Activated T-cell treated with anti-CD3 and anti-CD28 coated beads, Interleukin-2, amount 50 U/mL, for 48 hours (primary cell): ENCODE results near the gene PDE6H.
A peak's percentile ranks its signal among the peaks of the same experiment; 100 is the strongest.

Experiments
- DNase-seq, 2 experiments: peaks; one replicate each; pipeline ENCODE4 v3.0.0-alpha.2; 2020

The PDE6H gene

DNA sequence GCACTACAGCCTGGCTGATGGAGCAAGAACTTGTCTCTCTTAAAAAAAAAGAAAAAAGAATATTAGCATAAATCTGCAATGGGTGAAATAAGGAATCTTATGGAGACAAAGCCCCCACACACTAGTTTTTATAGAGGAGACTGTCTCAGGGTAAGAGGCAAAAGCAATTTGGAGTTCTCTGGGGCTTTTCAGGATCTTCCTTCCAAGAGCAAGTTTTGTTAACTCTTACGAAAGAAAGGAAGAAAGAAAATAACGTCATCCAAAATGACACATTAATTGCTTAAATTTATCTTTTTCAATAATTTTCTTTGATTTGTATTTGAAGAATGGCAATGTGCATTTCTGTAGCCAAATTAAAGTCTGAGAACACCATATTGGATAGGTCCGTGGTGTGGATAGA, 3.8 kb downstream of the PDE6H start:
- DNase-seq = no peak

DNA sequence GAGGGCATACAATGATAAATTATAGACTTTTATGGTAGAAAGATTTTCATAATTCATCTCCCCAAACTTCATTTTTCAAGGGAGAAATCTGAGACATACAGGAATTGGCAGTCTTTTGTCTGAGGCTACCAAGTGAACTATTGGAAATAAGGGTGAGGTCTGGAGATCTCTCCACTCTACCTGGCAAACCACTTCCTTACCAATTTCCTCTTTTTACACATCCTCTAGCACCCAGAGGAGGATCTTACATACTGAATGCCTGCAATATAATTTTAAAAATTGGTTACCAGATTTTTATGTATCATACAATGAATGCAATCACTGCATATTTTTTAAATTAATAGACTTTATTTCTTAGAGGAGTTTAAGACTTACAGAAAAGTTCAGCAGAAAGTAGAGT, 6.6 kb downstream of the PDE6H start:
- DNase-seq = no peak

DNA sequence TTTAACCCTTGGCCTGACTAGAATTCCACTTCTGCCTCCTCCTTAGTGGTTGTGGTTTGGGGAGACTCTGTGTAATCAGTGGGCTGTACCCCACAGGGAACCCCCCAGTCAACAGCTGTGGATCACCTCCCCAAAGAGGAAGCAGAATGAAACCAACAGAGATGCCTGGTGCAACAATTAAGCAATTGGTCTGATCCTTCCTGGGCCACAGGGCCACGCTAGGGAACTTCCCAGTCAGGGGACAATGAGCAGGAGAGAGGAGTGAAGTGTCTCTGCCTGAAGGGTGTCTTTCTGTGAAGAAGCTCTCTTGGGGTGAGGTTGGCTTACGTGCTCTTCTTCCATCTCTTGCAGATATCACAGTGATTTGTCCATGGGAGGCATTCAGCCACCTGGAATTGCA, 8.2 kb downstream of the PDE6H start:
- DNase-seq = no peak

DNA sequence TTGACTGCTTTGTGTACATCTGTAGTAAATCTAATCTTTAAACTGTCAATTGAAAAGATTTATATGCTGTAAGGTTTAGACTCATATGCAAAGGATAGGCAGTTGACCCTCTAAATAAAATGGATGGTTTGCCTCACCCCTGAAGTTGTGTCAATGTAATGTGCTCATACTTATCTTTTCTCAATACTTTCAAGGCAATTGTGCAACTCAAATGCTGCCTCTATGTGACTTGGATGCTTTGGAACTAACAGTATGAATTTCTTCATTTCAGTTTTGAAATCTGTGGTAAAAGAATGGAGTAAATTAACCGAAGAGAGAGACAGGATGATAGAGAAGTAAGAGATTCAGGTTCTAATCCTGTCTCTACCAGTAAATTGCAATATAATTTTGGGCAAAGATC, 9.7 kb downstream of the PDE6H start:
- DNase-seq = no peak

GRCh38 chr12:14982991-14983390, 10.1 kb downstream of the PDE6H start:
- no peak for DNase-seq

DNA sequence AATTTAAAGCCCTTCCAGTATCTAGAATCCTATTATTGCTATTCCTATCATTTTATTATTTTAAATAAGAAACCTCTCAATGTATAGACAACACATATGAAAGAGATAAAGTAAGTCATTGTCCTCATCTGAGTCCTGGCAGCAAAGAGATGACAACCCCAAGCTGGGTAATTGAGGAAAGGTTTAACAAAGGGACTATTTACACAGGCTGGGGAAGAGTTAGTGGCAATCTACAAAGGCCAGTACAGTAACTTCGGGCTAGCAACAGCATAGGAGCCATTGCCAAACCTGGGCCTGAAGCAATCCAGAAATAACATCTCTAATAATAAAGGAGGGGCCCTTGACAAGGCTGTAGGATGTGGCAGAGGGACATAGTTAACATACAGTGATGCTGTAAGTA, 11.2 kb downstream of the PDE6H start:
- no peak for DNase-seq

DNA sequence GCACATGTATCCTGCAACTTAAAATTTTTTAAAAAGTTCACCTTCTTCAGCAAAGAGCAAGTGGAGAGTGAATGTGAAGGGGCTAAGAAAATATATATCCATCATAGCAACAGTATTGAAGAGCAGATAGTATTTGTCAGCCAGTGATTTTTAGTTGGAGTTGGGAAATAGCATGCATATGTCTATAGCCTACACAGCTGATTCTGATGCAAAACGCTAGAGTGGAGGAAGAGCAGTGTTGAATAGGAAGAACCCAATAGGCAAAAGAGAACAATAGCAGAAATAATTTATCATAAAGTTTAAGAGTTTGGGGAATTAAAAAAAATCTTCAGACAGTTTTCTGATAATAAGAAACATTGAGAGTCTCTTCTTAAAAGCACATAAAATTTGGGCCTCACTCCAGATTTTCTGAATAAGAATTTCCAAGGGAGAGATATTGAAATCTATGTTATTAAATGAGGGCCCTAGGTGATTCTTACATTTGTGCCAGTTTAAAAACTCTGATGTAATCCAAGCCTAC, 12.0 kb downstream of the PDE6H start:
- DNase-seq = no peak

DNA sequence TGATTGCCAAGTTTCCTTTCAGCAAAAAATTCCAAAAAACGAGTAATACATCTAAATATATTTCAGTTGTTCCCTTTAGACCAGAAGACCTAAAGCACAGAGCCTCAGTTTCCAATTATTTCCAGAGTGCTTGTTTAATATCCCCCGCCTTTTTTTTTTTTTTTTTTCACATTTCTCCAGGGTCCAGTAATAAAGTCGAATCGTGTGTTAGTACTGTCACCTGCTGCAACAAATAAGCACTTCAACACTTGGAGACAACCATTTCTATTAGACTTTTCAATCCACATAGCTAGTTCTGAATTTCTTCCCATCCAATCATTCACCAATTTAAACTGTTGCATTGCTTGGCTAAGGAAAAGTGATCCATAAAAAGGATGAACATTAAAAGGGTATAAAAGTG, 13.6 kb downstream of the PDE6H start:
- no peak for DNase-seq

DNA sequence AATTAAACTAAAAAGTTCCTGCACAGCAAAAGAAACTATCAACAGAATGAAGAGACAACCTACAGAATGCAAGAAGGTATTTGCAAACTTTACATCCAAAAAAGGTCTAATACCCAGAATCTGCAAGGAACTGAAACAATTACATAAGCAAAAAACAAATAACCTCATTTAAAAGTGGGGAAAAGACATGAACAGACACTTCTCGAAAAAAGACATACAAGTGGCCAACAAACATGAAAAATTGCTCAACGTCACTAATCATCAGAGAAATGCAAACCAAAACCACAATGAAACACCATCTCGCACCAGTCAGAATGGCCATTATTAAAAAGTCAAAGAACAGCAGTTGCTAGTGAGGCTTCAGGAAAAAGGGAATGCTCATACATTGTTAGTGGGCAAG, 15.2 kb downstream of the PDE6H start:
- no peak for DNase-seq

GRCh38 chr12:14989790-14990189, 16.9 kb downstream of the PDE6H start:
- DNase-seq = no peak

DNA sequence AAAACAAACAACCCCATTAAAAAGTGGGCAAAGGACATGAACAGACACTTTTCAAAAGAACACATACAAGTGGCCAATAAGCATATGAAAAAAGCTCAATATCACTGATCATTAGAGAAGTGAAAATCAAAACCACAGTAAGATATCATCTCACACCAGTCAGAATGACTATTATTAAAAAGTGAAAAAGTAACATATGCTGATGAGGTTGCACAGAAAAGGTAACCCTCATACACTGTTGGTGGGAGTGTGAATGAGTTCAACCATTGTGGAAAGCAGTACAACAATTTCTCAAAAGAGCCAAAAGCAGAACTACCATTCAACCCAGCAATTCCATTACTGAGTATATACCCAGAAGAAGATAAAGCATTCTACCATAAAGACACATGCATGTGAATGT, 18.2 kb downstream of the PDE6H start:
- DNase-seq = no peak

GRCh38 chr12:14992673-14993072, 19.8 kb downstream of the PDE6H start:
- DNase-seq = no peak

- no peak for DNase-seq
These were observed 20.3 kb downstream of the PDE6H start for GRCh38 chr12:14993117-14993516.

- DNase-seq = peak; percentile 34 to 46
These were observed 20.9 kb downstream of the PDE6H start for GRCh38 chr12:14993537-14994266.

GRCh38 chr12:14994610-14995009, 21.8 kb downstream of the PDE6H start:
- DNase-seq = no peak

- DNase-seq = no peak
These were observed 23.0 kb downstream of the PDE6H start for GRCh38 chr12:14995583-14996425.

- DNase-seq = no peak
These were observed 25.2 kb downstream of the PDE6H start for GRCh38 chr12:14997998-14998397.

GRCh38 chr12:14999021-14999694, 26.3 kb downstream of the PDE6H start:
- DNase-seq = no peak

DNA sequence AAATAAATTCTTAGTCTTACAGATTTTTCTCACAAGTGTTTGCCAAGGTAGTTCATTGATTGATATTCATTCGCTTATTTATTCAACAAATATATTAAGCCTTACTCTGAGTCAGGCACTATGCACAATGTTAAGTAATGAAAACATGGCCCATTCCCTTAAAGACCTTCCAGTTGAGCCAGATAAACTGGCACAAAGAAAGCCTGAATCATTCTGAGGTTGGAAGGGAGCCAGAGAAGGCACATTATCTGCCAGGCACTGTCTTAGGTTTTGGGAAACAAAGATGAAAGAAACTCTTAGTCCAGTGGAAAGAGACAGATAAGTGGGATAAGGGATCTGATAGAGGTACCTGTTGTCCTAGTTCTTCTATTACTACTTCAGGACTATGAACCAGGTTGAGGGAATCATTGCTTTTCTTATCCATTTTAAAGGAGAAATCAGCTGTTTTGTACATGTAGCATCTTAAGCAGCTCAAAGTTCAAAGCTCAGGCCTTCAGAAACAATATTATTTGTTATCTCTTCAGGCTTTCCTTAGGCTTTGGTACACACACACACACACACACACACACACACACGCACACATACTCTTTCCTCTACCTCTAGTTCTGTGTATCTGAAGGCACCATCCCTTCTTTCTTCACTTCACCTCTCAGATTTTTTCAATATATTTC, 27.0 kb downstream of the PDE6H start:
- DNase-seq = no peak

DNA sequence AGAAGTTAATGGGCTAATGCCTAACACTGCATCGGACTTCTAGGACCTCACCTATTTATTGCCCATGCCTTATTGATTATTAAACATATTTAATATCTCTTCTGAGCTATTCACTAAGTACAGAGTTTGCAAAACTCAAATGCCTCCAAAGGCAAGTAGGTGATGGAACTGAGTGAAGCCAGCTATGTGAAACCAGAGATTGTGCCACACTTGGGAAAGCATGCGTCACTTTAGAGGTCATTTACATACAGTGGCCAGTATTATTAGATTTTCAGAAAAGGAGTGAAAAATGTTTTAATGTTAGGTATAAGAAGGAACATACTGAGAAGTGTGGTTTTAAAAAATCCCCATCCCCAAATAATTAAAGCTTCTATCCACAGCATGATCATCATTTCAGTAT, 27.7 kb downstream of the PDE6H start:
- no peak for DNase-seq

DNA sequence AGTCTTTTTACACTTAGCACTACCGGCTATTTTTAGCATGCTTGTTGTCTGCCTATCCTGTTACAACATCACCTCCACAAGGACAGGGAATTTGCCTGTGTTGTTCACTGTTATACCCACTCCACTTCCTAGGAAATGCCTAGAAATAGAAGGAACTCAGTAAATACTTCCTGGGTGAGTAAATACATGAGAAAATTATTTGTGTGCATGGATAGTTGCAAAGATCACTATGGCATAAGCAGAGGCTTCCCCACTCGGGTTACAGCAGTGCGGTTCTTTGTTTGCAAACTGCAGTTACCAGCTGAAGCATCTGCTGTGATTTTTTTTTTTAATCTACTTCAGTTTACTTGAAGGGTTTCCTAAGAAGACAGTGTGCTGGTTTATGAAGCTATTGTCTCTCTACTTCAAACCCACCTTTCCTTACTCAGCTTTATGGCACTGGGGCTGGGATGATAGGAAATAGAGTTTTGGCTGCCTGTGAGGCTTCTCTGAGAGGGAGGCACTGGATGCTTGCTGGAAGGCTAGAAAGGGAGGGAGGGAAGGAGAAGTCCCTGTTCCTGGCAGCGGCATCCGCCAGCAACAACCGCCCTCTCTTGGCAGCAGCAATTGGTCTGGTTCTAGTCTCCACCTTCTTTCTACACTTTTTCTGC, 29.0 kb downstream of the PDE6H start:
- no peak for DNase-seq

DNA sequence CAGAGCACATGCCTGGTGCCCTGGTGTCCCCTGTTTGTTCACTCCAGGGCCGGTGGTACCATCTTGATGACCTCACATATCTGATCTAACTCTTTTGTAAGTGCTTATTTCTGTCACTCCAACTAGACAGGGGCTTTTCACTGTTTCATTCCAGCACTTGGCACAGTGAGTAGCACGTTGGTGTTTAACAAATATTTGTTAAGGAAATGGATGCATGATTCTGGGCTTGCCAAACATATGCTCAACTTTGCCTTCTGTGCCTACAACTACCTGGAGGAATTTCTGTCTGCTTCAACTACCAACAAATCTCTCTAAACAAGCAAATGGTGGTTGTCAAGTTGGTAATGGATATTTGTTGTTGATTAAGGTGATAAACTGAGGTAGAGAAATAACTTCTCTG, 31.6 kb downstream of the PDE6H start:
- no peak for DNase-seq

GRCh38 chr12:15005064-15005463, 32.2 kb downstream of the PDE6H start:
- no peak for DNase-seq
